Glutamatergic neuron (in vitro differentiated cells): ENCODE results near the gene RAB5IF. TPM values are rescaled to one million over a fixed set of nuclear protein-coding genes. Genes with fewer than 3 reads are reported as not detected.

Source experiments
- DNase-seq: peaks from one replicate; pipeline ENCODE4 v3.0.0; 2022
- H3K27ac Mint-ChIP-seq: one replicate; pipeline ENCODE4 v1.8.0; 2020; ENCODE audit warnings: mild to moderate bottlenecking, mixed read lengths, inconsistent platforms; ENCODE audit not compliant: unreplicated experiment
- H3K27me3 Mint-ChIP-seq: one replicate; pipeline ENCODE4 v1.8.0; 2020; ENCODE audit warnings: mild to moderate bottlenecking, moderate library complexity, mixed read lengths, inconsistent platforms; ENCODE audit not compliant: unreplicated experiment
- H3K36me3 Mint-ChIP-seq: one replicate; pipeline ENCODE4 v1.8.0; 2020; ENCODE audit warnings: mild to moderate bottlenecking, mixed read lengths, inconsistent platforms; ENCODE audit not compliant: unreplicated experiment
- H3K4me1 Mint-ChIP-seq: one replicate; pipeline ENCODE4 v1.8.0; 2020; ENCODE audit warnings: mild to moderate bottlenecking, low read depth, mixed read lengths, inconsistent platforms; ENCODE audit not compliant: unreplicated experiment
- H3K4me3 Mint-ChIP-seq: one replicate; pipeline ENCODE4 v1.8.0; 2020; ENCODE audit warnings: mild to moderate bottlenecking, mixed read lengths, inconsistent platforms; ENCODE audit not compliant: unreplicated experiment
- H3K9me3 Mint-ChIP-seq: one replicate; pipeline ENCODE4 v1.8.0; 2020; ENCODE audit warnings: mild to moderate bottlenecking, moderate library complexity, mixed read lengths, inconsistent platforms; ENCODE audit not compliant: unreplicated experiment
- total RNA-seq: library from RNA; stranded (reverse); fragmentation: NEBNext Ultra II Directional; extraction: Animal tissue kit (Norgen Biotek cat#: 25700); gene quantifications from one replicate; pipeline ENCODE4 v1.2.1, GENCODE V29; 2021; ENCODE audit not compliant: unreplicated experiment
- TF ChIP-seq, protein P1 (sequence below): fragments of 200-600 bp; sonication (generic); IDR thresholded peaks from one replicate; pipeline ENCODE4 v1.5.0; 2021; ENCODE audit not compliant: partially characterized antibody, unreplicated experiment

The RAB5IF gene
- total RNA-seq, 1 donor from 2014 or later = 48.9 TPM

- no peak for DNase-seq
- peaks cover 5% of the 10 kb centered on the region for H3K9me3 Mint-ChIP-seq
- H3K27me3 Mint-ChIP-seq = peaks cover 10% of the 10 kb centered on the region
- TF ChIP-seq, protein P1, sequence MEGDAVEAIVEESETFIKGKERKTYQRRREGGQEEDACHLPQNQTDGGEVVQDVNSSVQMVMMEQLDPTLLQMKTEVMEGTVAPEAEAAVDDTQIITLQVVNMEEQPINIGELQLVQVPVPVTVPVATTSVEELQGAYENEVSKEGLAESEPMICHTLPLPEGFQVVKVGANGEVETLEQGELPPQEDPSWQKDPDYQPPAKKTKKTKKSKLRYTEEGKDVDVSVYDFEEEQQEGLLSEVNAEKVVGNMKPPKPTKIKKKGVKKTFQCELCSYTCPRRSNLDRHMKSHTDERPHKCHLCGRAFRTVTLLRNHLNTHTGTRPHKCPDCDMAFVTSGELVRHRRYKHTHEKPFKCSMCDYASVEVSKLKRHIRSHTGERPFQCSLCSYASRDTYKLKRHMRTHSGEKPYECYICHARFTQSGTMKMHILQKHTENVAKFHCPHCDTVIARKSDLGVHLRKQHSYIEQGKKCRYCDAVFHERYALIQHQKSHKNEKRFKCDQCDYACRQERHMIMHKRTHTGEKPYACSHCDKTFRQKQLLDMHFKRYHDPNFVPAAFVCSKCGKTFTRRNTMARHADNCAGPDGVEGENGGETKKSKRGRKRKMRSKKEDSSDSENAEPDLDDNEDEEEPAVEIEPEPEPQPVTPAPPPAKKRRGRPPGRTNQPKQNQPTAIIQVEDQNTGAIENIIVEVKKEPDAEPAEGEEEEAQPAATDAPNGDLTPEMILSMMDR = no peak
- H3K36me3 Mint-ChIP-seq = peaks cover under 1% of the 10 kb centered on the region
- no peak overlapping the region for H3K4me3 Mint-ChIP-seq
- H3K4me1 Mint-ChIP-seq = peaks cover 5% of the 10 kb centered on the region
- H3K27ac Mint-ChIP-seq = no peak overlapping the region
Measured at GRCh38 chr20:36569847-36570429, 35.6 kb upstream of the RAB5IF start.

DNA sequence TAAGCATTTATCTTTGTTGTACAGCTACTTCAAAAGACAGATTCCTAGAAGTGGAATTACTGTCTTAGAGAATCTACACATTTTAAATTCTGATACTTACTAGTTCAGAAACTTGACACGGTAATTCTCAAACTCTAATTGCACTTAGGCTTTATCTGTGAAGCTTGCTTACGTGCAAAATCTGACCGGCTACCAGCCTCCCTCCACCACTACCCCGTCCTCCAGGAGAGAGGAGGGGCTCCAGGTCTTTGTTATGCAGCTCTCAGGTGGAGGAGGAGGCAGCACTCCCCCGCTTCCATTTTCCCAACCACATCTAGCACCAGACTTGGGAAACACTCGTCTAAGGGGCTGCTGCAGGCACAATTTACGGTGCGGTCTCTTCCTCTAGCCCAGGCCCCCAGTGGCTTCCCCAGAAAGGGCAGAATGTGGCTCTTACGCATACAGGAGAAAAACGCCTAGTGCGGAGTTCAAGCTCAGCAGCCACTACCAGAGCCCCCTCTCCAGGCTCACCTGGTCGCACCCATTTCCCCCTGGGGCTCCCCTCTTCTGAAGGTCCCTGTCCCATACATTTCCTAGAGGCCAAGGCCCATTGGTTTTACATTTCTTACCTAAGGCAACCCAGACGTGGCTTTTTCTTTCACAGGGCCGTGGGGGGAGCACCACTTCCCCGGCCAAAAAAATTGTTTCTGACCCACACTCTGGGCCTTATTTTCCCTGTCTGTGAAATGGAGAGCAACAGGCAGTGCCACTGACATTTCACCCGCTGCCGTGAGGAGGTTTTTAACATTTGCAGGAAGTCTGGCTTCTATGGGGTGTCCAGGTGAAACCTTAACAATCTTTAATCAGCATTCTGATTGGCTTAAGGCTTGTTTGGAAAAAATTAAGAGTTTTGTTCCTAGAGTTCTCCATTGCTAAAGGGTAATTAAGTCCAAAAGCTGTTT is 33.7 kb upstream of the RAB5IF start:
- no peak for DNase-seq
- Mint-ChIP-seq H3K27ac (no peak overlapping the region), H3K9me3 (peaks cover 5% of the 10 kb centered on the region), H3K4me1 (peaks cover 5% of the 10 kb centered on the region), H3K27me3 (peaks cover 16% of the 10 kb centered on the region), H3K4me3 (peak overlapping the region; percentile 67), H3K36me3 (no peaks in the 10 kb centered on the region)
- TF ChIP-seq, protein P1 = no peak

- Mint-ChIP-seq H3K9me3 (peaks cover 3% of the 10 kb centered on the region), H3K4me3 (peak overlapping the region; percentile 67), H3K36me3 (no peaks in the 10 kb centered on the region), H3K27ac (no peak overlapping the region), H3K27me3 (peaks cover 16% of the 10 kb centered on the region), H3K4me1 (peaks cover 5% of the 10 kb centered on the region)
- no peak for DNase-seq
- TF ChIP-seq, protein P1 = no peak
Measured at GRCh38 chr20:36572701-36573102, 32.9 kb upstream of the RAB5IF start.

- peaks cover 16% of the 10 kb centered on the region for H3K27me3 Mint-ChIP-seq
- peak within 1 kb of the TSS; percentile 67 for H3K4me3 Mint-ChIP-seq
- TF ChIP-seq, protein P1 = no peak
- H3K36me3 Mint-ChIP-seq = no peaks in the 10 kb centered on the region
- no peak within 1 kb of the TSS for H3K27ac Mint-ChIP-seq
- DNase-seq = peak; percentile 79
- H3K4me1 Mint-ChIP-seq = peaks cover 5% of the 10 kb centered on the region
- peaks cover 3% of the 10 kb centered on the region for H3K9me3 Mint-ChIP-seq
Measured at GRCh38 chr20:36573103-36573797, 32.3 kb upstream of the RAB5IF start, which contains the start of gene TGIF2. TSS of gene TGIF2 (plus strand) at chr20:36573597. CDS start at chr20:36578775, 5,178 bp downstream.
